GM12878 (cell line): Measurements from ENCODE around the gene SLC9C1. TPM values are rescaled to one million over a fixed set of nuclear protein-coding genes. Genes with fewer than 3 reads are reported as not detected.

ENCODE experiments used
- ATF7 ChIP-seq: fragments of 450-650 bp; IDR thresholded peaks from 2 replicates; pipeline ENCODE4 v1.6.1; 2016; ENCODE audit warnings: low read depth, mild to moderate bottlenecking
- BCL11A ChIP-seq: IDR thresholded peaks from 2 replicates; pipeline ENCODE4 v1.6.1; 2011; ENCODE audit warnings: low read depth, low read length
- BCL3 ChIP-seq: IDR thresholded peaks from 2 replicates; pipeline ENCODE4 v1.6.1; 2011; ENCODE audit warnings: borderline replicate concordance, low read depth, mild to moderate bottlenecking, moderate library complexity, low read length; ENCODE audit not compliant: insufficient read depth, poor library complexity, severe bottlenecking
- CREB1 ChIP-seq: IDR thresholded peaks from 2 replicates; pipeline ENCODE4 v1.6.1; 2012; ENCODE audit warnings: low read depth, mild to moderate bottlenecking, inconsistent platforms
- CREM ChIP-seq: IDR thresholded peaks from 2 replicates; pipeline ENCODE4 v1.6.1; 2014; ENCODE audit warnings: antibody characterized with exemption, low read depth
- CUX1 ChIP-seq: IDR thresholded peaks from 2 replicates; pipeline ENCODE4 v1.6.1; 2012; ENCODE audit warnings: improper control_type of control experiment, low read depth, low read length; ENCODE audit not compliant: insufficient replicate concordance
- ESRRA ChIP-seq: IDR thresholded peaks from 2 replicates; pipeline ENCODE4 v1.6.1; 2012; ENCODE audit warnings: mild to moderate bottlenecking, low read length, improper control_type of control experiment
- ETV6 ChIP-seq, 2 experiments: fragments of 450-650 bp in 1 of 2; IDR thresholded peaks in 1 of 2; conservative IDR thresholded peaks in 1 of 2; 2 replicates each; pipeline ENCODE4 v1.6.1; 2014; ENCODE audit warnings: antibody characterized with exemption in 1 of 2, borderline replicate concordance in 1 of 2, low read depth in 1 of 2, mild to moderate bottlenecking in 1 of 2, moderate library complexity in 1 of 2
- GATAD2B ChIP-seq: fragments of 450-650 bp; conservative IDR thresholded peaks from 2 replicates; pipeline ENCODE4 v1.6.1; 2017; ENCODE audit warnings: low read depth, mild to moderate bottlenecking, moderate library complexity
- HSF1 ChIP-seq: fragments of 150-350 bp; IDR thresholded peaks from 2 replicates; pipeline ENCODE4 v1.6.1; 2014; ENCODE audit warnings: mild to moderate bottlenecking, low read depth, low read length
- JUNB ChIP-seq: IDR thresholded peaks from 2 replicates; pipeline ENCODE4 v1.6.1; 2016; ENCODE audit warnings: antibody characterized with exemption, mild to moderate bottlenecking
- MEF2B ChIP-seq: fragments of 450-650 bp; IDR thresholded peaks from 2 replicates; pipeline ENCODE4 v1.6.1; 2018; ENCODE audit warnings: mild to moderate bottlenecking, moderate library complexity; ENCODE audit not compliant: partially characterized antibody, poor library complexity, severe bottlenecking
- MYB ChIP-seq: fragments of 150-350 bp; IDR thresholded peaks from 2 replicates; pipeline ENCODE4 v1.6.1; 2014; ENCODE audit warnings: mild to moderate bottlenecking, low read depth, low read length, borderline replicate concordance
- NR2C1 ChIP-seq: fragments of 450-650 bp; IDR thresholded peaks from 2 replicates; pipeline ENCODE4 v1.6.1; 2017; ENCODE audit warnings: antibody characterized with exemption, mild to moderate bottlenecking, moderate library complexity
- RB1 ChIP-seq: fragments of 450-650 bp; formaldehyde crosslinking; IDR thresholded peaks from 2 replicates; pipeline ENCODE4 v1.6.1; 2017; ENCODE audit warnings: mild to moderate bottlenecking, borderline replicate concordance
- RELB ChIP-seq: fragments of 450-650 bp; IDR thresholded peaks from 2 replicates; pipeline ENCODE4 v1.6.1; 2017; ENCODE audit warnings: low read depth, mild to moderate bottlenecking, moderate library complexity
- RUNX3 ChIP-seq: IDR thresholded peaks from 2 replicates; pipeline ENCODE4 v1.6.1; 2012; ENCODE audit warnings: low read length, inconsistent platforms
- SPI1 ChIP-seq: IDR thresholded peaks from 2 replicates; pipeline ENCODE4 v1.6.1; 2011; ENCODE audit warnings: low read depth, mild to moderate bottlenecking, low read length, moderate library complexity, borderline replicate concordance; ENCODE audit not compliant: insufficient read depth
- TAF1 ChIP-seq: IDR thresholded peaks from 2 replicates; pipeline ENCODE4 v1.6.1; 2011; ENCODE audit warnings: mild to moderate bottlenecking, low read depth, low read length, borderline replicate concordance
- ZNF622 ChIP-seq: fragments of 450-650 bp; IDR thresholded peaks from 2 replicates; pipeline ENCODE4 v1.6.1; 2017; ENCODE audit warnings: mild to moderate bottlenecking, inconsistent platforms
- polyA plus RNA-seq, 11 experiments: library from polyadenylated mRNA; depleted of rRNA in 4 of 11; unstranded in 6 of 11; stranded (reverse) in 5 of 11; fragments of >200 nt; fragmentation: Nextera tagmentation in 4 of 11; fragmentation: Illumina TruSeq in 1 of 11; extraction: Ambion mirVana in 4 of 11; extraction: Trizol in 1 of 11; gene quantifications; 1 replicate in 1 of 11; 2 replicates in 10 of 11; pipeline versions ENCODE4 v1.2.1 to v1.2.3, GENCODE V29; 2011 to 2016; ENCODE audit warnings: inconsistent platforms in 2 of 11, missing spikeins in 2 of 11, low read depth in 1 of 11
- total RNA-seq, 4 experiments: library from RNA; depleted of rRNA in 3 of 4; stranded (reverse); fragments of >200 nt in 3 of 4; fragmentation: Illumina TruSeq in 1 of 4; extraction: Trizol in 1 of 4; gene quantifications; 2 replicates each; pipeline versions ENCODE4 v1.2.1 to v1.2.3, GENCODE V29; 2013 to 2021

Gene SLC9C1
- total and polyA plus RNA-seq, 10 of the 15 experiments (the other 5 are each of a cell fraction or from before 2014, with no cell fraction given) = not detected

GRCh38 chr3:112115161-112115739, 178.8 kb downstream of the SLC9C1 start (continued):
- TF ChIP-seq RELB (peak; percentile 94), TAF1 (no peak), MEF2B (peak; percentile 96), CUX1 (peak; percentile 96), MYB (no peak), JUNB (peak; percentile 72), RB1 (no peak), ETV6 (conservative IDR thresholded peaks at IDR 0.05 in 1 of 2, IDR thresholded peaks at IDR 0.05 in 1 of 2; ENCODE audit: borderline replicate concordance in 1 of 2, low read depth in 1 of 2) (peak in 1 of 2 experiments; percentile 57; a peak in 1 of 4 replicates), BCL3 (peak; percentile 99), HSF1 (no peak), NR2C1 (no peak), CREB1 (peak; percentile 89), ATF7 (peak; percentile 72), SPI1 (0 out of 2 replicates have a peak, but pooled peaks have one; percentile 7), ZNF622 (no peak), BCL11A (peak; percentile 81), CREM (peak; percentile 68), GATAD2B (peak; percentile 92), ESRRA (no peak), RUNX3 (peak; percentile 92)
